C4-2B (cell line): Measurements from ENCODE around the gene CCDC71.
A peak's percentile ranks its signal among the peaks of the same experiment; 100 is the strongest.

Experiments
- H3K27ac ChIP-seq: fragments of 450-650 bp; 2 replicates; pipeline ENCODE4 v1.5.1; 2017
- CTCF ChIP-seq: fragments of 450-650 bp; conservative IDR thresholded peaks from 2 replicates; pipeline ENCODE4 v1.5.1; 2017; ENCODE audit warnings: mild to moderate bottlenecking
- ZFX ChIP-seq: fragments of 450-650 bp; IDR thresholded peaks from 2 replicates; pipeline ENCODE4 v1.6.1; 2017

Gene CCDC71

DNA sequence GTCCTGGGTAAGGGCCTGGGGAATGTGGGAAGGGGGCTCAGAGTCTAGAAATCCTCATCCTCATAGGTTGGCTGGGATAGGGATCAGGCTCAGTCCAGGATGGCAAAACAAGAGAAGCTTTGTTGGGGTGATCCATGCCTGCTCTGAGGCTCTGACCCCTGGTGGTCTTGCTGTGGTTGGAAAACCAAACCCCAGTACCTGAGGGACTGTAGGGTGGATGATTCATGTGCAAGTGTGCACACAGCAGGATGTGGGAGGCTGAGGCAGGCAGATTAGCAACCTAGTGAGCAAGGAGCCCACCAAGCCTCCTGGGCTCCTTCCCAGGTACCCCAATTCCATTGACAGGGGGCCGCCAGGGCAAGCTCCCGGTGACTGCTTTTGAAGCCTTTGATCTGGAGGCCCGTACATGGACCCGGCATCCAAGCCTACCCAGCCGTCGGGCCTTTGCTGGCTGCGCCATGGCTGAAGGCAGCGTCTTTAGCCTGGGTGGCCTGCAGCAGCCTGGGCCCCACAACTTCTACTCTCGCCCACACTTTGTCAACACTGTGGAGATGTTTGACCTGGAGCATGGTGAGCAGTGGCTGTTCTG, 8.4 kb upstream of the CCDC71 start:
- H3K27ac ChIP-seq = no peak overlapping the region

DNA sequence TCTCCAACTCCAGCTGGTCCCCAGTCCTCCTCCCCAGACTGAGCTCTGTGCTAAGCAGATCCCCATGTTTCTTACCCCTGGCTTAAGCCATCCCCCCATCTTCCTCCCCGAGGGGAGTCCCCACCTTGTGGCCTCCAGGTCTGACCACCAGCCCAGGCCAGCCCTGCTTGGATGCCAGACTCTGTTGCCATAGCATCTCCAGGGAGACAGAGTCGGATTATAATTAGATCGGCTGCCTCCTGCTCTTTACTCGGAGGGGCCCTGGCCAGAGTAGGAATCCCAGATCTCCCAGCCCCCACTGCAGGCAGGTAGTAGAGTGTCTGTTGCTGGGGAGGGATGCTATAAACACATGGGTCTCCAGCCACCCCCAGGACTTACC, 7.7 kb upstream of the CCDC71 start:
- TF ChIP-seq CTCF (no peak), ZFX (no peak)
- no peak overlapping the region for H3K27ac ChIP-seq

More for the DNA sequence above, 8.4 kb upstream of the CCDC71 start:
- TF ChIP-seq CTCF (no peak), ZFX (no peak)

GRCh38 chr3:49173116-49173791, 7.1 kb upstream of the CCDC71 start:
- TF ChIP-seq CTCF (no peak), ZFX (no peak)
- no peak overlapping the region for H3K27ac ChIP-seq

GRCh38 chr3:49172551-49173041, 6.5 kb upstream of the CCDC71 start:
- H3K27ac ChIP-seq = no peak overlapping the region; the same call in 1 of the 2 replicates
- TF ChIP-seq CTCF (no peak), ZFX (no peak)

DNA sequence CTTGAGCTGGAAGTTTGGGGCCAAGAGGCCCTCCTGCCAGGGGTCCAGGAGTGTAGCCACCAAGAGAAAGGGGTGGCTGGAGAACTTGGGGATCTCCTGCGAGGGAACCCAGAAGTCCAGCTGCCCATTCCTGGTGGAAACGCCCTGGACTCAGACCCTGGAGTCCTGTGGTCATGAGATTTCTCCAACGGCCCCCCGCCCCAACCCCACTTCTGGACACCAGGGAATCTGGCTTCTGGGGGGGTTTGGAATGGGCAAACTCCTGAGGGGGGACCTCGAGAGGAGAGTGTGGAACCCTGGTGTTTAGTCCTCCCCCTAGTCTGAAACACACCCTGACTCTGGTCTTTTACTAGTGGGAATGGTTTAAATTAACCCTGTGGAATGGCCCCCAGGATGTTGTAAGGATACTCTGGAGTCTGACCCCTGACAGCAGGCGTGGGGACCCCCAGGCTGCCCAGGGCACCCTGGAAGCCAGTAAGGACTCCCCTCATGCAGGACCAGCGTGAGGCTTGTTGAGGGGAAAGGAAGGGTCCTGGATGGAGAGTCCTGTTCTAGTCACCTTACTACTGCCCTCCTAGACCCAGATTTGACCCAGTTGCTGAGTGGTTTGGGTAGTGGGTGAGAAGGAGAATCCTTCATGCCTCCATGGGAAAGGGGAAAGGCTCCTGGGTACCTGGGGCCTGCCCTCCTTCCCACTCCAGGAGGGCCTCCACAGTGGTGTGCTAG, 5.8 kb upstream of the CCDC71 start:
- TF ChIP-seq ZFX (no peak), CTCF (no peak)

DNA sequence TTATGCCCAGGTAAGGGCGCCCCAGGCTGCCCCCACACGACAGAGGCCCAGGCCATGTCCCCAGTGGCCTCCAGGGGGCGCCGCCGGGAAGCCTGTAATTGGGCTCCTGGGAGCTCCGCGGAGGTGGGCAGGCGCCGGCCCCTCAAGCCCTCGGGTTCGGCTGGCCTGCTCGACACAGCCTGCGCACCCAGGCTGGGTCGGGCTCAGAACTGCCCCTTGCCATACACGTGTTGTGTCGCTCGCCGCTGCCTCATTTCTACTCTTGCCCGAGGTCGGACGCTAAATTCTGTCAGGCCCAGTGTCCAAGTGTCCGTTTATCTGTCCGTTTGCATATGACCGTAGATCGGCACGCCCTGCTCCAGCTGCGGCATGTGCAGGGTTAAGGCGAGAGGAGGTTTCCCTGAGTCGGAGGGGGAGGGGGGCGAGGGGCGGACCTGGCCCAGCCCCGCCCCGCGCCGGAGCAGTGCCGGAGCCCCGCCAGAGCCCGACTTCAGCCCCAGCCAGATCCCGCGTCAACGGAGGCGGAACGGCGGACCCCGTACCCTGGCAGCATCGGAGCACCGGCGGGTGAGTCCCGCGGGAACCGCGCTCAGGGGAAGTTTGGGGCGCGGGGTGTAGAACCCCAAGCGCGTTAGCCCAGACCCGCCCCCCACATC, 5.1 kb upstream of the CCDC71 start, which contains the start of gene KLHDC8B:
TSS of gene KLHDC8B (plus strand) at position 480 of the 656 bp plus-strand sequence. CDS start 1,172 bp downstream, outside the sequence.
- peak within 1 kb of the TSS; percentile 70 for H3K27ac ChIP-seq
- TF ChIP-seq CTCF (peak; percentile 94), ZFX (no peak)

More for the DNA sequence above, 5.8 kb upstream of the CCDC71 start:
- H3K27ac ChIP-seq = peak overlapping the region; percentile 70
